Measurements from ENCODE around the gene NCAPD3. TPM values are rescaled to one million over a fixed set of nuclear protein-coding genes. Genes with fewer than 3 reads are reported as not detected.

NCAPD3 gene
- total RNA-seq, 1 donor: 9.4 TPM

DNA sequence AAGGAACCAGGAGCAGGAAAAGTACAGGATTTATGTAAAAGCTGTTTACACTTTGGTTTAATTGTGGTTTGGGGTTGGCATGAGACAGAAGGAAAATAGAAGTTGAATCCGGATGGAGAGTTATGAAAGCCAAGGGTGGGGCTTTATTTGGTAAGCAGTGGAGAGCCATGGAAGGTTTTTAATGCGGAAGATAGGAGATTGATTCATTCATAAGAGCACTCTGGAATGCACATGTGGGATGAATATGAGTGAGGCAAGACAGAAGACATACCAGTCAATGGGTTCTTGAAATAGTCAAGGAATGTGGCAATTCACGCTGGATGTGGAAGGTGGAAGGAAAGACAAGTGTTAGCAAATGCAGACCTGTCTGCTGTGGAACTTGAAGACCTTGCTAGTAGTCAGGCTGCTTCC lies 43.1 kb upstream of the NCAPD3 start:
- Histone ChIP-seq H3K79me2 (ENCODE audit: insufficient read depth, low read length) (no peaks in the 10 kb centered on the region), H3K4me2 (ENCODE audit: insufficient read depth, low read length) (peak overlapping the region; percentile 70), H3K4me3 (ENCODE audit: insufficient read depth, low read length) (peak overlapping the region; percentile 2), H4K20me1 (ENCODE audit: insufficient read depth, low read length) (no peaks in the 10 kb centered on the region), H2AFZ (ENCODE audit: low read length) (no peak overlapping the region), H3K27ac (ENCODE audit: low read depth, low read length) (peak overlapping the region; percentile 23), H3K4me1 (ENCODE audit: insufficient read depth, low read length) (peaks cover 11% of the 10 kb centered on the region), H3K36me3 (ENCODE audit: insufficient read depth, low read length) (peaks cover 7% of the 10 kb centered on the region), H3K9me3 (ENCODE audit: low read depth, low read length) (no peaks in the 10 kb centered on the region), H3K27me3 (ENCODE audit: insufficient read depth, low read length) (peaks cover 3% of the 10 kb centered on the region)
- peak; percentile 91 for DNase-seq (ENCODE audit: insufficient read length, low spot score, missing footprints)
- TF ChIP-seq, protein P1, sequence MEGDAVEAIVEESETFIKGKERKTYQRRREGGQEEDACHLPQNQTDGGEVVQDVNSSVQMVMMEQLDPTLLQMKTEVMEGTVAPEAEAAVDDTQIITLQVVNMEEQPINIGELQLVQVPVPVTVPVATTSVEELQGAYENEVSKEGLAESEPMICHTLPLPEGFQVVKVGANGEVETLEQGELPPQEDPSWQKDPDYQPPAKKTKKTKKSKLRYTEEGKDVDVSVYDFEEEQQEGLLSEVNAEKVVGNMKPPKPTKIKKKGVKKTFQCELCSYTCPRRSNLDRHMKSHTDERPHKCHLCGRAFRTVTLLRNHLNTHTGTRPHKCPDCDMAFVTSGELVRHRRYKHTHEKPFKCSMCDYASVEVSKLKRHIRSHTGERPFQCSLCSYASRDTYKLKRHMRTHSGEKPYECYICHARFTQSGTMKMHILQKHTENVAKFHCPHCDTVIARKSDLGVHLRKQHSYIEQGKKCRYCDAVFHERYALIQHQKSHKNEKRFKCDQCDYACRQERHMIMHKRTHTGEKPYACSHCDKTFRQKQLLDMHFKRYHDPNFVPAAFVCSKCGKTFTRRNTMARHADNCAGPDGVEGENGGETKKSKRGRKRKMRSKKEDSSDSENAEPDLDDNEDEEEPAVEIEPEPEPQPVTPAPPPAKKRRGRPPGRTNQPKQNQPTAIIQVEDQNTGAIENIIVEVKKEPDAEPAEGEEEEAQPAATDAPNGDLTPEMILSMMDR (IDR thresholded peaks at IDR 0.05; ENCODE audit: extremely low read depth, low read depth, low read length): no peak

DNA sequence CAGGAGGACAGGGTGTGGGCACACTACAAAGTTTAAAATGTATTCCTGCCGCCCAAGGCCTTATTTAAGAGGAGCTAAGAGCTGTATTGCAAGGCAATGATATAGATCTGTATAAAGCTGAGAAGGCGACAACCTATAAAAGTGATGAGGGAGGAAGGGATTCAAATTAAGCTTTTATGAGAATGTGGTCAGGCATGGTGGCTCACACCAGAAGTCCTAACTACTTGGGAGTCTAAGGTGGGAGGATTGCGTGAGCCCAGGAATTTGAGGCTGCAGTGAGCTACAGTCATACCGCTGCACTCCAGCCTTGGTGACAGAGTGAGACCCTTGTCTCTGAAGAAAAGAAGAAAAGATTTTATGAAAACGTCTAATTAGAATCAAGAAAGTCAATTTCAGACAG lies 42.7 kb upstream of the NCAPD3 start:
- no peak for DNase-seq (ENCODE audit: insufficient read length, low spot score, missing footprints)
- Histone ChIP-seq H3K27ac (ENCODE audit: low read depth, low read length) (peak overlapping the region; percentile 23), H3K79me2 (ENCODE audit: insufficient read depth, low read length) (no peaks in the 10 kb centered on the region), H3K4me3 (ENCODE audit: insufficient read depth, low read length) (peak overlapping the region; percentile 2), H2AFZ (ENCODE audit: low read length) (no peak overlapping the region), H4K20me1 (ENCODE audit: insufficient read depth, low read length) (no peaks in the 10 kb centered on the region), H3K4me2 (ENCODE audit: insufficient read depth, low read length) (peak overlapping the region; percentile 70), H3K27me3 (ENCODE audit: insufficient read depth, low read length) (peaks cover 3% of the 10 kb centered on the region), H3K9me3 (ENCODE audit: low read depth, low read length) (no peaks in the 10 kb centered on the region), H3K36me3 (ENCODE audit: insufficient read depth, low read length) (peaks cover 10% of the 10 kb centered on the region), H3K4me1 (ENCODE audit: insufficient read depth, low read length) (peaks cover 11% of the 10 kb centered on the region)
- TF ChIP-seq, protein P1 (IDR thresholded peaks at IDR 0.05; ENCODE audit: extremely low read depth, low read depth, low read length): no peak

DNA sequence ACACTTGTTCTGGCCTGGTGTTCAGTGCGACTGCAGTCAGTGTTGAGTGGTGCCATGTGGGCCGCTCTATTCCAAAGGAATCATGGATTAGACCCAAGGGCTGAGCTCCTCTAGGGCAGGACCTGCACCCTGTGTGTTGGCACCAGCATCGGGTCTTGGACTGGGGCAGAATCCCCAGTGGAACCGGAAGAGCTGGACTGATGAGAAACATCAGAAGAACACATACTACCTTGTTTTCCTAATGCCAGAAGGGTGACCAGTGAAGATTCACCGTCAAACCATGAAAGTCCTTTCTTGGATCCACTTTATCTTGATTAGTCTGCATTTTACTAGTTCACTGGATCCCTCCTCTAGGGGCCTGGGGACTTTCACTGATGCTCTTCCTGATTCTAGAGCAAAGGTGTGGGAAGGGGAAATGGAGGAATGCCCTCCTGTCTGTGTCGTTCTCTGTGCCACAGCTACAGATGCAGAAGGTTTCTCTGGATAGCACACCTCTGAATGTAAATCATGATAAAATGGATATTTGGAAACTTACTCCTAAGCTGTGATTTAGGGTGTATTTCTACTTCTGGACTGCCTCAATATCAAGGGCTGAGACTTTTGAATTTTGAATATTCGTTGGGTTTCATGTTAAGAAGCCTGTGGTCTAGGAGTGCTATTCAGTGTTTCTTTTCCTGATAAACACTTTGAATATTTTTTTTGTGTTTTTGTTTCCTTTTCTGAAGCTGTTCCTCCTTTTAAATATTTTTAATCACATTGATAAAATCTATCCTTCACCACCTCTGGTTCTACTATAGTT lies 41.4 kb upstream of the NCAPD3 start:
- Histone ChIP-seq H2AFZ (ENCODE audit: low read length) (no peak overlapping the region), H3K4me2 (ENCODE audit: insufficient read depth, low read length) (no peak overlapping the region), H3K27ac (ENCODE audit: low read depth, low read length) (no peak overlapping the region), H3K27me3 (ENCODE audit: insufficient read depth, low read length) (peaks cover 3% of the 10 kb centered on the region), H3K36me3 (ENCODE audit: insufficient read depth, low read length) (peaks cover 15% of the 10 kb centered on the region), H3K4me3 (ENCODE audit: insufficient read depth, low read length) (no peak overlapping the region), H3K79me2 (ENCODE audit: insufficient read depth, low read length) (no peaks in the 10 kb centered on the region), H3K9me3 (ENCODE audit: low read depth, low read length) (no peaks in the 10 kb centered on the region), H3K4me1 (ENCODE audit: insufficient read depth, low read length) (peaks cover 11% of the 10 kb centered on the region), H4K20me1 (ENCODE audit: insufficient read depth, low read length) (no peaks in the 10 kb centered on the region)
- TF ChIP-seq, protein P1 (IDR thresholded peaks at IDR 0.05; ENCODE audit: extremely low read depth, low read depth, low read length): no peak
- no peak for DNase-seq (ENCODE audit: insufficient read length, low spot score, missing footprints)

DNA sequence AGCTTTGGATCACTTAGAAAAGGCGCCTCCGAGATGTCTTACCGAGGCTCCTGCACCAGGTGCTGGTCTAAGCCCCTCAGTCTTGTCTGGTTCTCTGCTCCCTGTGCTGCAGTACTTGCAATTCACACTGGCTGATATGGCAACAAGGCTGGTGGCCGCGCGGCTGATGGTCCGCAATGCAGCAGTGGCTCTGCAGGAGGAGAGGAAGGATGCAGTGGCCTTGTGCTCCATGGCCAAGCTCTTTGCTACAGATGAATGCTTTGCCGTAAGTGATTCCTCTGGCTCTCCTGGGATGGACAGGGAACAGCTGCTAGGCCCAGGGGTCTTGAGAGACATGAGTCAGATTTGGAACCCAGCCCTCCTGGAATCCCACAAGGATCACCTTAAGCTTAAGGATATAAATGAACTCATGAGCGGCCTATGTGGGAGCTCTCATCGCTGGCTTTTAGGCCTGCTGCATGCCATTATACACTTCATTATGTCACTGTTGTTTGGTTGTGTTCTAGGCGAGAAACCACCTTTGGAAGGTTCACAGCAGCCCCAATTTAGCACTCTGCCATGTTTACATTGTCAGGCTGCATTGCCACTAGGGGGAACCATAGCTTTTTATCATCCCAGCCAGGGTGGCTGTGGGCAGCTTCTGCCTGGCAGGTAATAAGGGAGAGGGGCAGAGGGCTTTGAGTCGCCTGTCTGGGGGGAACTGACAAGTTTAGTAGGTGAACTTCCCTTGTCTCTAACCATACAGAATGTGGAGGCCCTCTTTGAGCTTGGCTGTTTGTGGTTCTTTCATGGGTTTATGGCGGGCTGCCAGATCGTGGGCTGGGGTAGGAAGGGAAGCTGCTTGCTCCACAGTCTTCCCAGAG lies 38.1 kb upstream of the NCAPD3 start:
- Histone ChIP-seq H3K4me1 (ENCODE audit: insufficient read depth, low read length) (peaks cover 7% of the 10 kb centered on the region), H3K79me2 (ENCODE audit: insufficient read depth, low read length) (no peaks in the 10 kb centered on the region), H3K9me3 (ENCODE audit: low read depth, low read length) (no peaks in the 10 kb centered on the region), H4K20me1 (ENCODE audit: insufficient read depth, low read length) (no peaks in the 10 kb centered on the region), H3K4me3 (ENCODE audit: insufficient read depth, low read length) (no peak overlapping the region), H3K27ac (ENCODE audit: low read depth, low read length) (no peak overlapping the region), H3K27me3 (ENCODE audit: insufficient read depth, low read length) (no peaks in the 10 kb centered on the region), H3K4me2 (ENCODE audit: insufficient read depth, low read length) (no peak overlapping the region), H3K36me3 (ENCODE audit: insufficient read depth, low read length) (peaks cover 38% of the 10 kb centered on the region), H2AFZ (ENCODE audit: low read length) (no peak overlapping the region)
- TF ChIP-seq, protein P1 (IDR thresholded peaks at IDR 0.05; ENCODE audit: extremely low read depth, low read depth, low read length): peak; percentile 62
- DNase-seq (ENCODE audit: insufficient read length, low spot score, missing footprints): peak; percentile 89
